ENCODE results near the gene CLDN5.

CLDN5 gene

DNA sequence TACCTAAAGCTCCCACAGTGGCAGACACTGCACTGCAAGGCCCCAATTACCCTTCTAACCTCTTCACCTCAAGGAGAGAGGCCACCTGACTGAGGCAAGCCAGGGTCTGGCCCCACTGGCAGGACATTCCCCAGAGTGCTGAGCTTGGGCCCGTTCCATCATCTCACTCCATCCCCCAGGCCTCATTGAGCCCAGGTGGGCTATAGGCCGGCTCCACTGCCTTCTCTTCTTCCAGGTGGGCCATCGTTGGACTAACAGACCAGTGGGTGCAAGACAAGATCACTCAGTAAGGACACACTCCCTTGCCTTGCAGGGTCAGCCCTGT, 25.4 kb downstream of the CLDN5 start:
- no peak for DNase-seq (ENCODE audit: low read depth)
- TF ChIP-seq, protein P1, sequence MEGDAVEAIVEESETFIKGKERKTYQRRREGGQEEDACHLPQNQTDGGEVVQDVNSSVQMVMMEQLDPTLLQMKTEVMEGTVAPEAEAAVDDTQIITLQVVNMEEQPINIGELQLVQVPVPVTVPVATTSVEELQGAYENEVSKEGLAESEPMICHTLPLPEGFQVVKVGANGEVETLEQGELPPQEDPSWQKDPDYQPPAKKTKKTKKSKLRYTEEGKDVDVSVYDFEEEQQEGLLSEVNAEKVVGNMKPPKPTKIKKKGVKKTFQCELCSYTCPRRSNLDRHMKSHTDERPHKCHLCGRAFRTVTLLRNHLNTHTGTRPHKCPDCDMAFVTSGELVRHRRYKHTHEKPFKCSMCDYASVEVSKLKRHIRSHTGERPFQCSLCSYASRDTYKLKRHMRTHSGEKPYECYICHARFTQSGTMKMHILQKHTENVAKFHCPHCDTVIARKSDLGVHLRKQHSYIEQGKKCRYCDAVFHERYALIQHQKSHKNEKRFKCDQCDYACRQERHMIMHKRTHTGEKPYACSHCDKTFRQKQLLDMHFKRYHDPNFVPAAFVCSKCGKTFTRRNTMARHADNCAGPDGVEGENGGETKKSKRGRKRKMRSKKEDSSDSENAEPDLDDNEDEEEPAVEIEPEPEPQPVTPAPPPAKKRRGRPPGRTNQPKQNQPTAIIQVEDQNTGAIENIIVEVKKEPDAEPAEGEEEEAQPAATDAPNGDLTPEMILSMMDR (conservative IDR thresholded peaks at IDR 0.05; ENCODE audit: low read depth, low read length) = no peak
- no peak overlapping the region for H3K4me3 ChIP-seq (ENCODE audit: low read depth, low read length)

DNA sequence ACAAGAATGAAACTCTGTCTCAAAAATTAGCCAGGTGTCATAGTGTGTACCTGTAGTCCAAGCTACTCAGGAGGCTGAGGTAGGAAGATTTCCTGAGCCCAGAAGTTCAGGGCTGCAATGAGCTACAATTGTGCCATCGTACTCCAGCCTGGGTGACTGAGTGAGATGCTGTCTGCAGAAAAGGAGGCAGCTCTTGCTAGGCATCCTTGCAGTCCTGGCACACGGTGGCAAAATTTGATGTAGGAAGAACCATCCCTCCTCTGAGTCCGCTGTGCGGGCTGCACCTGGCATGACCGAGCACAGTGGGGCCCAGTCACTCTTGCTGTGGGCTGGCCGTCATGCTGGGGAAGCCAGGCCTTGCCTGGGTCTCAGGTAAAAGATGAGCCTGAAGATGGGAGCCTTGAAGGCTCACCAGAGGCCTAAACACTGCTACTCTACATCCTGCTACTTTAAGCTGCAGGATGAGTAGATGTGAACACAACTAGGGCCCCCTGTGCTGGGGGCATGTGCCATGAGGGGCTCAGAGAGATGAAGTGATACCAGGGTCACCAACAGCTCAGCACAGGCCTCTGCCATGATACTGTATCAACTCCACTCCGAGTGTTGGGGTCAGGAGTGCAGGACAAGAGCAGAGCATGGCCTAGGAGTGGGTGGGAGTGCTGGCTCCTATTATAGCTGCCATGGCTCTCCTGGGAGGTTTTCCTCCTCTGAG, 25.9 kb downstream of the CLDN5 start:
- H3K4me3 ChIP-seq (ENCODE audit: low read depth, low read length) = no peak overlapping the region
- no peak for DNase-seq (ENCODE audit: low read depth)
- TF ChIP-seq, protein P1 (conservative IDR thresholded peaks at IDR 0.05; ENCODE audit: low read depth, low read length) = no peak

DNA sequence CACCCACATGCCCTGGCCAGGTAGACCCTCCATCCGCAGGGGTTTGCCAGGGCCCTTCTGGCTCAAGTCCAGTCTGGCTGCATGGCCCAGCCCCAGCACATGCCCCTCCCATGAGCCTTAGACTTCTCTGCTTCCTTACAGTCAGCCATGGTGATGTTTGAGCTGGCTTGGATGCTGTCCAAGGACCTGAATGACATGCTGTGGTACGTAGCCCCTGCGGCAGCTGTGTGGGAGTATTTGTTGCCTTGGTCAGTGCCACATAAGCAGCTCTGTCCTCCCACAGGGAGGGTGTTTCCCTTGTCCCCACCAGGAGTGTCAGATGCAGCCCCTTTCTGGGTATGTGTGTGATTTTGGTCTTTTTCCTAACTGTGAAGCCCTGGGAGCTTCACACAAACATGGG, 27.0 kb downstream of the CLDN5 start:
- DNase-seq (ENCODE audit: low read depth) = peak; percentile 93
- TF ChIP-seq, protein P1 (conservative IDR thresholded peaks at IDR 0.05; ENCODE audit: low read depth, low read length) = no peak
- H3K4me3 ChIP-seq (ENCODE audit: low read depth, low read length) = no peak overlapping the region

DNA sequence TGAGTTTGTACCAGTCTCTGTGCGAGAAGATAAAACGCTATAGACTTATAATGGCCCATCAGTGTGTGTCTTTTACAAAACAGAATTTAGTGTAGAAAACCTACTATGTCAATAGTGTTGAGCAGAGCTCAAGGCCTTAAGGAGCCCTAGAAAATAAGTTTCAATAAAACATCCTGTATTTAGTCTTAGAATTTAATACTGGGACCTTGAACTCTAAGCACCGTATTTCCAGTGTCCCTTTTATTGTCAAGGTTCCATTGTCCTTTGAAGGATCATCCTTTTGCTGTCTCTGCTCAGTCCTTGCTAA, 27.9 kb downstream of the CLDN5 start:
- TF ChIP-seq, protein P1 (conservative IDR thresholded peaks at IDR 0.05; ENCODE audit: low read depth, low read length) = no peak
- no peak overlapping the region for H3K4me3 ChIP-seq (ENCODE audit: low read depth, low read length)
- no peak for DNase-seq (ENCODE audit: low read depth)

DNA sequence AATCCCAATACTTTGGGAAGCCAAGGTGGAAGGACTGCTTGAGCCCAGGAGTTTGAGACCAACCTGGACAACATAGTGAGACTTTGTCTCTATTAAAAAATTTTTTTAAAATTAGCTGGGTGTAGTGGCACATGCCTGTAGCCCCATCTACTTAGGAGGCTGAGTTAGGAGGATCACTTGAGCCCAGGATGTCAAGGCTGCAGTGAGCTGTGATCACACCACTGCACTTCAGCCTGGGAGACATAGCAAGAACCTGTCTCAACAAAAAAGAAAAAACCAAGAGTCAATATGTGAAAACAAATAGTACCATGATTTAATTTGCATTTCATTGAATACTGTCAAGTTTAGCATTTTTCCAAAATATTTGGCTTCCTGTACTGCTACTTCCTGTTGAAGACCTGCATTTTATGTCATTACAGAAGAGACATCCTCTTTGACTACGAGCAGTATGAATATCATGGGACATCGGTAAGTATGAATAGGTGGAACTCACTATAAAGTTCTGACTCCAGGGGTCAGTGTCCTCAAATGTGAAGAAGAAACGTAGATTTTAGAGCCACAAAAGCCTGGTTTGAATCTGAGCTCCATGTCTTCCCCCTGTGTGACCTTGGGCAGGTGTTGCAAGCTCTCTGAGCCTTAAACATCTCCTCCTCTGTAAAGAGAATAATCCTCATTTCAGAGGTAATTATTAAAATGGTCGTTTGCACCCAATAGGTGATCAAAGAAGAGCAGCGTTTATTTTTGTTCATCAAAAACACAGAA, 28.5 kb downstream of the CLDN5 start:
- peak; percentile 82 for DNase-seq (ENCODE audit: low read depth)

DNA sequence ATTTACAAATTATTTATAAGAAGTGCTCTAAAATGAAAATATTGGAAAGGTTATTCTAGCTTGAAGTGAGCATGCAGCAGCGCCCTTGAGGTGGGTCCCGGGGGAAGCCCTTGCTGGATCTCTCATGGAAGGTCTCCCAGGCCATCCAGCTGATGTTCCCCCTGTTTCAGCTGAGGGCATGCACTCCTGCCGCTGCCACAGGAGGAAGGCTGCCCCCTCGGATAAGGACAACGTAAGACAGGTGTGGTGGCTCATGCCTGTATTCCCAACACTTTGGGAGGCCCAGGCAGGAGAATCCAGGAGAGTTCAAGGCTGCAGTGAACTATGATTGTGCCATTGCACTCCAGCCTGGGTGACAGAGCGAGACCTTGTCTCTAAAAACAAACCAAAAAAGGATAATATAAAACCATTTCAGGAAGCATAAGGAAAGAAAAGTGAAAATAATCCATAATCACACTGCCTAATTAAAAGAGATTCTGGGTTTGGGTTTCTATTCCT, 29.5 kb downstream of the CLDN5 start:
- TF ChIP-seq, protein P1 (conservative IDR thresholded peaks at IDR 0.05; ENCODE audit: low read depth, low read length) = no peak
- no peak for DNase-seq (ENCODE audit: low read depth)
- H3K4me3 ChIP-seq (ENCODE audit: low read depth, low read length) = no peak overlapping the region

More for the DNA sequence above, 28.5 kb downstream of the CLDN5 start:
- no peak overlapping the region for H3K4me3 ChIP-seq (ENCODE audit: low read depth, low read length)
- TF ChIP-seq, protein P1 (conservative IDR thresholded peaks at IDR 0.05; ENCODE audit: low read depth, low read length) = peak; percentile 54
